ENCODE measurements around the gene IFNGR1. TPM values are rescaled to one million over a fixed set of nuclear protein-coding genes. Genes with fewer than 3 reads are reported as not detected.

Gene IFNGR1
- total and polyA plus RNA-seq, 2 of the 13 experiments (the other 11 are each of a cell fraction or from before 2014, with no cell fraction given) = 82.8 to 87.8 TPM

DNA sequence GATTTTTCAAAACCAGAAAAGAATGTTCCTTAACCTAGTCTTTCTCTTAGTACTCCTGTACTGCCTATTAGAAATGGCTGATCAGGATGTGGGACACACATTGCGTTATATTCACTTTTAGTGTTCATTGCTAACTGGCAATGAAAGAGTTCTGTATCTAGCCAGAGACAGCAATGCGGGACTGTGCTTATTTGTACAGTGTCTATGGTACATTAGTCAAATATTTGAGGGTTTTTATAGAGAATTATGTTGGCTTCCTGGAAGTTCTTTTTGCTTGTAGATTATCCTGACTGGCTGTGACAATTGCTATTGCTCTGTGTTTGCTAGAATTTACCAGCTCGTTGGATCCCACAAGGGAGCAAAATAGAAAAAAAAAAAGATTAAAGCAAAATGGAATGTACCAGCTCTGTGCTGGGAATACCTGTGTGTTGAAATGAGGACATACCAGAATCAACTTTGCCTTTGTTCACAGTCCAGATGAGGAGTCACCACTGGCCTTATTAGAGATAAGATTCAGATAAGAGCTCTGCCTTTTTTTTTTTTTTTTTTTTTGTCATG lies 22.4 kb upstream of the IFNGR1 start (continued):
- TF ChIP-seq, protein P1, sequence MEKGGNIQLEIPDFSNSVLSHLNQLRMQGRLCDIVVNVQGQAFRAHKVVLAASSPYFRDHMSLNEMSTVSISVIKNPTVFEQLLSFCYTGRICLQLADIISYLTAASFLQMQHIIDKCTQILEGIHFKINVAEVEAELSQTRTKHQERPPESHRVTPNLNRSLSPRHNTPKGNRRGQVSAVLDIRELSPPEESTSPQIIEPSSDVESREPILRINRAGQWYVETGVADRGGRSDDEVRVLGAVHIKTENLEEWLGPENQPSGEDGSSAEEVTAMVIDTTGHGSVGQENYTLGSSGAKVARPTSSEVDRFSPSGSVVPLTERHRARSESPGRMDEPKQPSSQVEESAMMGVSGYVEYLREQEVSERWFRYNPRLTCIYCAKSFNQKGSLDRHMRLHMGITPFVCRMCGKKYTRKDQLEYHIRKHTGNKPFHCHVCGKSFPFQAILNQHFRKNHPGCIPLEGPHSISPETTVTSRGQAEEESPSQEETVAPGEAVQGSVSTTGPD (CRISPR knock-in tag; IDR thresholded peaks at IDR 0.05) = peak; percentile 69; the same call in 1 of the 2 replicates
- TF ChIP-seq NR2F6 (IDR thresholded peaks at IDR 0.05) (peak; percentile 39), NR2F6 (CRISPR knock-in tag; IDR thresholded peaks at IDR 0.05) (peak; percentile 42), FOXJ3 (CRISPR knock-in tag; IDR thresholded peaks at IDR 0.05; ENCODE audit: borderline replicate concordance) (no peak; the same call in 1 of the 2 replicates), ZGPAT (CRISPR knock-in tag; IDR thresholded peaks at IDR 0.05) (peak; percentile 74), PHF21A (CRISPR knock-in tag; IDR thresholded peaks at IDR 0.05) (peak; percentile 88; the same call in 1 of the 2 replicates), KDM1A (CRISPR knock-in tag; IDR thresholded peaks at IDR 0.05) (no peak), ZNF567 (CRISPR knock-in tag; IDR thresholded peaks at IDR 0.05; ENCODE audit: borderline replicate concordance) (no peak), SP1 (IDR thresholded peaks at IDR 0.05) (no peak), SP1 (CRISPR knock-in tag; IDR thresholded peaks at IDR 0.05) (peak; percentile 24; the same call in 1 of the 2 replicates), RARA (CRISPR knock-in tag; IDR thresholded peaks at IDR 0.05) (peak; percentile 46; the same call in 1 of the 2 replicates), ATF2 (CRISPR knock-in tag; IDR thresholded peaks at IDR 0.05) (no peak; the same call in 1 of the 2 replicates), ARNT (IDR thresholded peaks at IDR 0.05) (no peak), ZNF644 (CRISPR knock-in tag; IDR thresholded peaks at IDR 0.05; ENCODE audit: low read depth) (peak; percentile 9; the same call in 1 of the 2 replicates), ZSCAN22 (CRISPR knock-in tag; IDR thresholded peaks at IDR 0.05) (no peak), ZKSCAN5 (CRISPR knock-in tag; IDR thresholded peaks at IDR 0.05) (no peak), NFIC (IDR thresholded peaks at IDR 0.05; ENCODE audit: low read length) (peak; percentile 71; the same call in 1 of the 2 replicates), HIVEP1 (CRISPR knock-in tag; IDR thresholded peaks at IDR 0.05) (no peak), FOXO1 (CRISPR knock-in tag; IDR thresholded peaks at IDR 0.05) (0 out of 2 replicates have a peak, but pooled peaks have one; percentile 29), TRIM24 (CRISPR knock-in tag; IDR thresholded peaks at IDR 0.05) (no peak), JUNB (CRISPR knock-in tag; IDR thresholded peaks at IDR 0.05; ENCODE audit: borderline replicate concordance) (no peak), ZBTB1 (CRISPR knock-in tag; IDR thresholded peaks at IDR 0.05; ENCODE audit: borderline replicate concordance) (no peak), ZNF362 (CRISPR knock-in tag; IDR thresholded peaks at IDR 0.05; ENCODE audit: borderline replicate concordance) (peak; percentile 97), ZNF777 (CRISPR knock-in tag; IDR thresholded peaks at IDR 0.05) (no peak)
- TF ChIP-seq, protein P2, sequence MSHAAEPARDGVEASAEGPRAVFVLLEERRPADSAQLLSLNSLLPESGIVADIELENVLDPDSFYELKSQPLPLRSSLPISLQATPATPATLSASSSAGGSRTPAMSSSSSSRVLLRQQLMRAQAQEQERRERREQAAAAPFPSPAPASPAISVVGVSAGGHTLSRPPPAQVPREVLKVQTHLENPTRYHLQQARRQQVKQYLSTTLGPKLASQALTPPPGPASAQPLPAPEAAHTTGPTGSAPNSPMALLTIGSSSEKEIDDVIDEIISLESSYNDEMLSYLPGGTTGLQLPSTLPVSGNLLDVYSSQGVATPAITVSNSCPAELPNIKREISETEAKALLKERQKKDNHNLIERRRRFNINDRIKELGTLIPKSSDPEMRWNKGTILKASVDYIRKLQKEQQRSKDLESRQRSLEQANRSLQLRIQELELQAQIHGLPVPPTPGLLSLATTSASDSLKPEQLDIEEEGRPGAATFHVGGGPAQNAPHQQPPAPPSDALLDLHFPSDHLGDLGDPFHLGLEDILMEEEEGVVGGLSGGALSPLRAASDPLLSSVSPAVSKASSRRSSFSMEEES (CRISPR knock-in tag; IDR thresholded peaks at IDR 0.05) = peak; percentile 76

All from HepG2 (cell line).